GM10847 (cell line): Measurements from ENCODE around the gene CALML6.

ENCODE experiments used
- POLR2A ChIP-seq: IDR thresholded peaks from 2 replicates; pipeline ENCODE4 v1.6.1; 2011; ENCODE audit not compliant: insufficient read length; ENCODE audit errors: extremely low read depth

CALML6 gene

DNA sequence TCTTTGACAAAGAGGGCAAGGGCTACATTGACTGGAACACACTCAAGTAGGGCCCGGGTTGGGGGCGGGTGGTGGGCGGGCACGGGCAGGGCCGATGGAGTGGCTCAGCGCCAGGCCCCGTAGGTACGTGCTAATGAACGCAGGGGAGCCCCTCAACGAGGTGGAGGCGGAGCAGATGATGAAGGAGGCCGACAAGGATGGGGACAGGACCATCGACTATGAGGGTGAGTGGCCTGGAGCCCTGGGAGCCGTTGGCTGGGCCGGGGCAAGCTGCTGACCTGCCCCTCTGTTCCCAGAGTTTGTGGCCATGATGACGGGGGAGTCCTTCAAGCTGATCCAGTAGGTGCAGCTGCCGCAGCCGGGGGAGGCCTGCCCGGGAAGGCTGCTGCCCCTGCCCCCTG is 1.8 kb downstream of the CALML6 start:
- TF ChIP-seq POLR2A, result no peak

DNA sequence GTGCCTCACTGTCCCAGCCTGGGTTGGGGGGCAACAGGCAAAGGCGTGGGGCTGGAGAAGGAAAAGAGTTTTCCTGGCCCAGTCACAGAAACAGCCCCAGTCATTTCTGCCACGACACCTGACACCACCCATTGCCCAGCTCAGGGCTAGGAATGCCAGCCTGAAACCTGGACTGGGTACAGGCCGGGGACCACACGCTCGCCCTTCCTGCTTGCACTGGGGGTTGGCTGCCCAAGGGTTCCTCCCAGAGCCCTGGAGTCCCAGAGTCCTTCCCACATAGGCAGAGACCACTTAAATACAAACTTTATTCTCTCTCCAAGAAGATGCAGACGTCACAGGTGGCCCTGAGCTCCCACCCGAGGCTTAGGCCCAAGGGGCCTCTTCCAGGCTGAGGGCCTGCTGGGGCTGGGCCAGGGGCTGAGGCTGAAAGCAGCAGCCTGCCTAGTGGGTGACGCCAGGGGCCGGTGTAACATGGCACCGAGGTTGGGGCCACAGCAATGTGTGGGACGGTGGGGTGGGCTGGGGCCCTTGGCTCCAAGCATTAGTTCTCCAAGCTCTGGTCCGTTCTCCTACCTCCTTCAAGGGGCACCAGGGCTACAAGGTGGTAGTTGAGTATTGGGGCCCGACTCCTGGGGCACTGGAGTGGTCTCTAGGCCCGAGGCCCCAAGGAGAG is 2.4 kb downstream of the CALML6 start:
- TF ChIP-seq POLR2A, result no peak

DNA sequence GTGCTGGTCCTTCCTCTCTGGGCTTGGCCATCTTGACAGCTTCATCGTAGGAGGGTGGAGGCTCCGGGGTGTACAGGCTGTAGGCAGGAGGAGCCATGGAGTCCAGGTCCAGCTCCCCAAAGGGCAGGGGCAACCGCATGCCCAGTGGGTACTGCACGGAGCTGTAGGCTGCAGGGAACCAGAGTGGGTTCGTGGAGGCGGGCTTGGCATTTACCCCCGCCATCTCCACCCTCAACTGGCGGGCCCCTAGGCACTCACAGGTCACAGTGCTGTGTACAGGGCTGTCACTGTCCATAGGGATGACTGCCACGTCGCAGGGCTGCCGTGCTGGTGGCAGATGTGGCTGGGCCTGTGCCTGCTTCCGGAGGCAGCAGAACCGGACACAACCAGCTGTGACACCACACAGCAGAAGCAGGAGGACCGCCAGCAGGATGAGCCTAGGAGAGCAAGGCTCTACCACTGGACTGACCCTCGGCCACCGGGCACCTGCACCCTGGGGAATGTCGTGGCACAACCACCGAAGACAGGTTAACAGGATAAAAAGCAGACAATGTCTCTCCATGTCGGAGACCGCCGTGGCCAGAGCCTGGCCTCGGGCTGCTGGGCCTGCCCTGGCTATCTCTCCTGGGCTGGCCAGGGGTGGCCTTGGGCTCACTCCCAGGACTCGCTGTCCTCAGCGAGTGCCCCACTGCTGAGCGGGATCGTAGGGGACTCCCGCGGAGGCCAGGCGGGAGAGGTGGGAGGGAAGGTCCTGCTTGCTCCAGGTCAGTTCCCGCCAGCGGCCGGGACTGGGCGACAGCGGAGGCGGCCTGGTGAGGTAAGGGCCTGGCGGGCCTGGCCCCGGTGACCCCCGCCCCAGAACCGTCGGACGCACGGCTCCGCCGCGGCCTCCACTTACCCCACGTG is 3.2 kb downstream of the CALML6 start:
- no peak for TF ChIP-seq POLR2A

DNA sequence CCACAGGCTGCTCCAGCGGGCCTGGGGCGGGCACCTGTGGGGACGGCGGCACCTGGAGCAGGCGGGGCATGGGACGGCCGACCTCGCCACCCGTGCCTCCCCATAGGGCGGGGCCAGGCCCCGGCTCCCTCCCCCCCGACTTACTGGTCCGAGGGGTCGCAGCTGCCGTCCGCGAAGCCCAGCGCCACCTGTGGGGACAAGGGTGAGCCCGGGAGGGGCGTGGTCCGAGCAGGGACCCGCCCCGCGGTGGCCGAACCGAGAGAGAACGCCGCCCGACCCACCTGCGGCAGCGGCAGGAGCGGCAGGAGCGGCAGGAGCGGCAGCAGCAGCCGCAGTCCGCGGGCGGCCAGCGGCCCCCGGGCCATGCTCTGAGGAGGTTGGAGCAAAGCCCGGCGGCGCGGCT is 3.8 kb downstream of the CALML6 start, which contains the start of gene TMEM52:
TMEM52 (minus strand) TSS at position 379 of the 403 bp plus-strand sequence; CDS start at position 365, 14 bp downstream.
- TF ChIP-seq POLR2A, result no peak

DNA sequence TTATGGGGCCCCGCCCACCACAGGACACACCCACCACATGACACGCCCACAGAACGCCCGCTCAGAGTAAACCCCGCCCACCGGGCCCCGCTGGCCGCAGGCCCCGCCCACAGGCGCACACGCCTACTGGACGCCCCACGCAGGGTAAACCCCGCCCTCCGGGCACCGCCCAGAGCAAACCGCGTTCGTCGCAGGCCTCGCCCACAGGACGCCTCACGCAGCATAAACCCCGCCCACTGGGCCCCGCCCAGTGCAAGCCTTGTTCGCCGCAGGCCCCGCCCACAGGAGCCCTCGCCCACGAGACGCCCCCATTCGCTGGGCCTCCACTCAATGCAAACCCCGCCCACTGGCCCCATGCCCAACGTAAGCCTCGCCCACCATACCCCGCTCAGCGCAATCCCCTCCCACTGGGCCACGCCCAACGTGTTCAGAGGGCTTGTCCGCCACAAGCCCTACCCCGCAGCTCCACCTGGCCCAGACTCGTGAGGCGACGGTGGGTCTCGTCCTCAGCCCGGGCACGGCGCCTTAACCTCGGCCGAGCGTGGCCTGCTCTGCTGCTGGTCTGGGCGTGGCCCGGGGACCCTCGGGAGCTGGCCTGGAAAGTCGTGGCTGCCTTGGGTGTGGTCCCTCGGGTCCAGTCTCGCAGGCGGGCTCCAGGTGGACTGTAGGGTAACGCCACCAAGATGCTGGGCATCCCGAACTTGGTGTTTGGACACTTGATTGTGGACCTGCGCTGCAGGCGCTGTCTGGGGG is 4.4 kb downstream of the CALML6 start:
- no peak for TF ChIP-seq POLR2A

DNA sequence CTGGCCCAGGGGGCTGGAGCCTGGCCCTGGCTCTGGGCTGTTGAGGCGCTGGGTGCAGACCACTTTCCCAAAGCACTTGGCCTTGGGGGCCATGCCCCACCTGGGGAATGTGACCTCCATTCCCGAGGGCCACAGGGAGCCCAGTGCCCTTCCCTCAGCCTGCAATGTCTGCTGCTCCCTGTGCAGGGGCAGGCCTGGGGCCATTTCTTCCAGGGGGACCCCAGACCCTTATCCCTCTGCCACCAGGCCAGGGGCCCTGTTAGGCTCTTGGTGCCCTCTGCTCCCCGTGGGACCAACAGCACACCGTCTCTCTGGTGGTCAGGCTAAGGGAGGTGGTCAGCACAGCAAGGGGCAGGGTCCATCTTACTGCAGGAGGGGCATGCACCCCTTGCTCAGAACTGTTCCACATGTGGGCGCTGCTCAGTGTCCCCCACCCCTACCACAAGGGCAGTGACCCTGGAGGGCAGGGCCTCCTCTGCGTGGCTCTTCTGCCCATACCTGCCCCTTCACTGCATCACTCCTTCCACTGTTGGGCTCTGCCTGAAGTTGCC is 5.1 kb downstream of the CALML6 start:
- TF ChIP-seq POLR2A, result no peak

DNA sequence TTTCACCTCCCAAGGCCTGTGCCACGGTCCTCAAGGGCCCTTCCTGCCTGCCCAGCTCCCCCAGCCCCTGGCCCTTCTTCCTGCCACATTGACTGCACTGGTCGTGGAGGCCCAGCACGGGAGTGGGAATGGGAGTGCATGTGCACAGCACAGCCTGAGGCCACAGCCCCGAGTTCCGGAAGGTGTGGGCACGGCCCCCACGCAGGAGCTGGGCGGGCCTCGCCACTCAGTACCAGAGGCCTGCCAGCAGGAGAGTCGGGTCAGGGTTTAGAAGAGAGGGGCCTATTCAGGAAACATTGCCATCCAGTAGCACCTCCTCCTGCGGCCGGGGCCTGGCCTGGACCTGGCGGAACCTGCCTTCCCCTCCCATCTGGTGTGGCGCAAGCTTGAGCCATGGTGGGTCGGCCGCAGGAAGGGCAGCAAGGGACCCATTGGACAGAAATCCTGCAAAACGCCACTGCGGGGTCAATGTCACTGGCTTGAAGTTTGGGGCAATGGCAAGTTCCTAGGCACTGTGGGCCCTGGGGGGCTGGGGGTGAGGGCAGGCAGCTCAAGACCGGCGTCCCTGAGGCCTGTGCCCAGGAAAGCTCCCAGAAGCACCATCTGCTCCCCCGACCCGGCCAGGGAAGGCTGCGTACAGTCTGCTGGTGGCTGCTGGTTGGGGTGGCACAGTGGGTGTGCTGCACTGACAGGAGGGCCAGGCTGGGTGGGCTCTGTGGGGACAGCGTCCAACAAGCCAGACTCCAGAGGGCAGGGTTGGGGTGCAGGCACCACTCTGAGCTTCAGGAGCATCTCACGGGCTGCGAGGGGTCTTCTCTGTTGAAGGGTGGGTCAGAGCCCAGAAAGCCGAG is 5.8 kb downstream of the CALML6 start:
- no peak for TF ChIP-seq POLR2A

DNA sequence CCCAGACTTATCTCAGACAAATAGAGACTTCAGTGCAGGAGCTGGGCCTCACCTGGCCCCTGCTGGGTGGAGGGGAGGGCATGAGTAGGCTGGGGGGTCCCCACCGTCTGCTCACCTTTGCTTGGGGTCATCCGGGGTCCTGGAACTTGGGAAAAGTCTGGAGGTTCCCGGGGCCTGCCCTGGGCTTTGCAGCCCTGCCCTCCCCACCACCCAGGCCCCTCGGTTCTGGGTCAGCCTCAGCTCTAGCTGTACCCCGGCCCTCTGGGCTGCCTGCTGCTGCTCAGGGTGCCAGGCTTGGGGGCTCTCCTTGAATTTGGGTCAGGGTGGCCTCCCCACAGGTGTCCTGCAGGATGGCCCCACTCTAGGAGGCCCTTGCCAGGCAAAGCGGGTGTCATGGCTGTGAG is 6.4 kb downstream of the CALML6 start:
- TF ChIP-seq POLR2A, result no peak

DNA sequence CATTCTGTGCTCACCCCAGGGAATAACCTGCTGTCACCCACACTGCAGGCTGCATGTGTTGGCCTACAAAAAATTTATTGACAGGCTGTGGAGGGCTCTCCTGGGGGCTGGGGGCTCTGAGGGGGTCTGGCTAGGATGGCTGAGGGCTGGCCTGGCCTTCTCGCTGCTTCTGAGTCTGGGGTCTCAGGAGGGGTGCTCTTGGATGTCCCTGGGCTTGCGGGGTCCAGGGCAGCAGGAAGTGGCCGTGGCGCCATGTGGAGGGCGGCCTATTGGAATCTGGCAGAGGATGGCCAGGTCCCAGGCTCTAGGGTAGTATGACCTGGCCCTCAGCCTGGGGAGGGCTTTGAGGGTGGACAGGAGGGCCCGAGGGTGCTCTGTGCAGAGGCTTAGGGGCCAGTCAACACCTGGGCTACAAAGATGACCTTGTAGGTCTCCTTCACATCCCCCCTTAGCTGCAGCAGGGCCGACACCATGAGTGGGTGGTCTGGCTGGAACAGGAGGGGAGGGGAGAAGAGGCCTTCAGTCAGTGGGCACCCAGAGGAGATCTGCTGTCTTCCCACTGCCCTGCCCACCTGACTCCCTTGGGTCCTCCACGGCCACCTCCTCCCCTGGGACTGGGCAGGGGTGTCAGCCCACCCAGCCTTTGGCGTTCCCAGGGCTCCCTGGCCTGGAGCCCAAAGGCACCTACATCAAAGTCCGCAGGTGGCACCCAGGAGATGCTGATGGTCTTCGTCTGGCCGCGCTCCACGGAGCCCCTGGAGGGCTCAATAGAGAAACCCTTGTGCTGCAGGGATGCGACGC is 7.0 kb downstream of the CALML6 start:
- no peak for TF ChIP-seq POLR2A

DNA sequence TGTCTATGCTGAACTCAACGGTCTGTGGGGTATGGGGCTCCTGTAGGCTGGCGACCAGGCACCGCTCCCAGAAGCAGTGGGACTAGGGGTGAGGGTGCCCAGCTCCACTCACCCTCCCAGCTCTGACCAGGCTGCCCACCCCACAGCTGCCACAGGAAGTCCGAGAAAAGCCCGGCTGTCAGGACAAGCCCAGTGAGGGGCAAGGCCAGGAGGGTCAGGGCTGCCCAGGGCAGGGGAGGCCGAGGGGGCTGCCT is 7.6 kb downstream of the CALML6 start:
- TF ChIP-seq POLR2A, result no peak

DNA sequence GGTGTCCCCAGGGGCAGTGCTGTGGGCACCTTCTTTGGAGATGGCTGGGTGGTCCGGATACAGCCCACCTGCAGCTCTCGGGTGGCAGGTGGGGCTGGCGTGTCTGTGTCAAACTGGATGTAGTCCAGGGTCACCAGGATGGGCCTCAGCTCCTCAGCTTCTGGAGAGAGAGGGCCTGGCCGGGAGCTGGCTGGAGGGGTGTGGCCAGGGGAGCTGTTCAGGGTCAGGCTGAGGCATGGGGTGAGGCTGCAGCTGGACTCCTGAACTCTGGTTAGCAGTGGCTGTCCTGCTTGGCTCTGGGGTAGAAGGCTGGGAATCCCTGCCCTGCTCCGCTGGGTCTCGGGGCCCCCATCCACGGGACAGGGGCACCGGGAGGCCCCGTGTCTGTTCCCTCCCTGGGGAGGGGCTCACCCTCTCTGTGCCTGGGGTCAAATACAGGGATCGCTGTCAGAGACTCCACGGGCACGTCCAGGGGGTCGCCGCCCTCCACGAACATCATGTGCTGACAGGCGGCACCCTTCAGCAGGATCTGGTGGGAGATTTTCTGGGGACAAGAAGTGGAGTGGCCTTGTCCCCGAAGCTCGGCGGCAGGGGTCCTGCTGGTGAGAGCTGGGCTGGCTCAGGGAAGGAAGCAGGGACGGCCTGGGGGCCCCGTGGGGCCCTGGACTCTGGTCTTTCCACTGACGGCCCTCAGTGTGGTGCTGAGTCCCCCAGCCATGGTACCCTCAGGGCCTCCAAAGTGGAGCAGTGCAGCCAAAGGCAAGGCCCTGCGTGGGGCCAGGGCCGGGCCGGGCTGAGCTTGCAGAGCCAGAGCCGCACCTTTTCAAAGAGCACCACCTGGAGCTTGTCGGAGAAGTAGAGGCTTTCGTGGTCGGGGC is 8.1 kb downstream of the CALML6 start:
- no peak for TF ChIP-seq POLR2A

DNA sequence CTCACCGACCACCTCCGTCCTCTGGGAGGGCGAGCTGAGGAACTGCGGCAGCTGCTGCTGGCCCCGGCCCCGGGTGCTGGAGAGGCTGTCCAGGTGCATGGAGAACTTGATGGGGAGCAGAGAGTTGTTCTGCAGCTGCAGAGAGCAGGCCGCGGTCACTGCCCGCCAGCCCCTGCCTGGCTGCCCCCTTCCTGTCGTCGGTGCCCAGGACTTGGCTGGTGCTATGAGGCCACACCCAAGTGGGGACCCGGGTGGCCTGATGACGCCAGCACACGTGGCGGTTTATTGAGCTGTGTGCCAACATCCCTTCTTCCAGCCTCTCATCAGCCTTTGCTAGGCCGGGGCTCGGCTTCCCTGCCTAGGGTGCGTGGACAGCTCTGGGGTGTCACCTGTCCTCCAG is 9.3 kb downstream of the CALML6 start:
- TF ChIP-seq POLR2A, result no peak

DNA sequence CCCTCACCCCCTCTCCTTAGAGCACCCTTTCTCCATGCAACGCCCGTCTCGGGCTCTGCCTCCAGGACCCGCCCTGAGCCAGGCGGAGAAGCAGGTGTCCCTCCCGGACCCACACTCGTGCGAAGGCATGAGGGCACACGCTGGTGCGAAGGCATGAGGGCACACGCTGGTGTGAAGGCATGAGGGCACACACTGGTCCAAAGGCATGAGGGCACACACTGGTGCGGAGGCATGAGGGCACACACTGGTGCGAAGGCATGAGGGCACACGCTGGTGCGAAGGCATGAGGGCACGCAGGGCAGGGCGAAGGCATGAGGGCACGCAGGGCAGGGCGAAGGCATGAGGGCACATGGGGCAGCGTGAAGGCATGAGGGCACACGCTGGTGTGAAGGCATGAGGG is 9.8 kb downstream of the CALML6 start:
- no peak for TF ChIP-seq POLR2A
